SK-N-MC (cell line): Measurements from ENCODE around the gene C9orf152.

Source experiments
- EZH2 ChIP-seq: fragments of 200-600 bp; sonication (generic); IDR thresholded peaks from one replicate; pipeline ENCODE4 v1.6.1; 2017; ENCODE audit warnings: antibody characterized with exemption
- POLR2AphosphoS5 ChIP-seq: IDR thresholded peaks from 2 replicates; pipeline ENCODE4 v1.6.1; 2012; ENCODE audit warnings: mild to moderate bottlenecking, low read depth, low read length, borderline replicate concordance

DNA sequence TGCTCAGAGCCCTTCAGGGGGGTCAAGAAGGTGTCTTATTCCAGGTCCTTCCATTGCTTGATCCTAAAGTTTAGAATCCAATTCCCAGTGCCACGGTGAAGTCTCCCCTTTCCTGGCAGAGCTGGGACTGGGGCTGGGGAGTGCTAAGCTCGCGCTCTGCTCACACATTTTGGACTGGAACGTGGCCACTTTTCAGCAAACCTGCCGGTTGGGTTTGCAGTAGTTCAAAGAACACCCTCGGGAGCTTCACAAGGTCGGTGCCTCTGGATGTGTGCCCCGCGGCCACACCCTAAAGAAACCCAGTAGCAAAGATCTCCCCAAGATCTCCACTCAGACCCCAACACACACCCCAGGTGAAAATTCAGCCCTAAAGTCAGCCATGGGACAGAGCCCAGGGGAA is at the start of gene C9orf152:
- TF ChIP-seq POLR2AphosphoS5 (no peak), EZH2 (no peak)
